ENCODE results near the gene FGF13.

GRCh38 chrX:138745196-138745595 lies 33.7 kb upstream of the FGF13 start:
- TF ChIP-seq POLR2A (IDR thresholded peaks at IDR 0.05) (no peak), CTCF (IDR thresholded peaks at IDR 0.05) (no peak)
